Ascending aorta (tissue), 2 donors: ENCODE data around the gene ERCC8. TPM values are rescaled to one million over a fixed set of nuclear protein-coding genes. Genes with fewer than 3 reads are reported as not detected.

Source experiments
- DNase-seq, 2 donors: peaks; one replicate each; pipeline ENCODE4 v3.0.0-alpha.2; 2019; ENCODE audit warnings: low spot score in 2 of 2
- H3K27ac ChIP-seq, 2 donors: fragments of 200-600 bp; sonication (generic); one replicate each; pipeline ENCODE4 v1.5.1; 2016 to 2017; ENCODE audit warnings: mild to moderate bottlenecking in 1 of 2
- H3K27me3 ChIP-seq: fragments of 200-600 bp; sonication (generic); one replicate; pipeline ENCODE4 v1.5.1; 2017
- H3K36me3 ChIP-seq, 2 donors: fragments of 200-600 bp; sonication (generic); one replicate each; pipeline ENCODE4 v1.5.1; 2016
- H3K4me1 ChIP-seq, 2 donors: fragments of 200-600 bp; sonication (generic); one replicate each; pipeline ENCODE4 v1.5.1; 2016 to 2017; ENCODE audit warnings: mild to moderate bottlenecking in 1 of 2
- H3K4me3 ChIP-seq, 2 donors: fragments of 200-600 bp; sonication (generic); one replicate each; pipeline ENCODE4 v1.5.1; 2016 to 2017; ENCODE audit warnings: mild to moderate bottlenecking in 1 of 2
- H3K9me3 ChIP-seq, 2 donors: fragments of 200-600 bp; sonication (generic); one replicate each; pipeline ENCODE4 v1.5.1; 2016
- intact Hi-C: fragments of 100-400 bp; cut with DNase I; formaldehyde crosslinking; loops from one replicate; pipeline ENCODE4 v1.15.1; 2023
- total RNA-seq: library from RNA; depleted of rRNA; stranded (reverse); fragments of >200 nt; gene quantifications from one replicate; pipeline ENCODE4 v1.1.0, GENCODE V29; 2016
- TF ChIP-seq, protein P1 (sequence below), 3 experiments: fragments of 200-600 bp in 2 of 3; fragments of 450-650 bp in 1 of 3; sonication (generic) in 2 of 3; IDR thresholded peaks; one replicate each; pipeline ENCODE4 v1.5.1; 2016 to 2019; ENCODE audit warnings: antibody characterized with exemption in 3 of 3, mild to moderate bottlenecking in 1 of 3, moderate library complexity in 1 of 3

The ERCC8 gene
- total RNA-seq, 1 donor from 2014 or later: 2.3 TPM

DNA sequence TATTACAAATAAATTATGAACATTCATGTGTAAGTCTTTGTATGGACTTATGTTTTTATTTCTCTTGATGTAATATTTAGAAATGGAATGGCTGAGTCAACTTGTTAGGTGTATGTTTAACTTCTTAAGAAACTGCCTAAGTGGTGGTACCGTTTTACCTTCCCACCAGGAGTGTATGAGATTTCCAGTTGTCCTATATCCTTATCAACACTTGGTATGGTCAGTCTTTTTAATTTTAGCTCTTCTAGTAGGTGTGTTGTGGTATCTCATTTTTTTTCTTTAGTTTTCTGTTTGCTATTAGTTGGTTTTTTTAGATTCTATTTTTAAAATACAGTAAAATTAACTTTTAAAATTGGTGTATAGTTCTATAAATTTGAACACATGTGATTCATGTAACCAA lies 3.9 kb upstream of the ERCC8 start:
- intact Hi-C loops: loop anchor here (10.0 kb wide), 2 partner anchors 456 to 1466 kb away; partner anchors contain the start of gene IPO11
- DNase-seq: no peak
- Histone ChIP-seq H3K4me1 (peaks cover 0 to 4% of the 10 kb centered on the region in 2 donors), H3K36me3 (no peaks in the 10 kb centered on the region), H3K27ac (no peak overlapping the region), H3K4me3 (no peak overlapping the region), H3K27me3 (no peaks in the 10 kb centered on the region), H3K9me3 (no peaks in the 10 kb centered on the region)
- TF ChIP-seq, protein P1, sequence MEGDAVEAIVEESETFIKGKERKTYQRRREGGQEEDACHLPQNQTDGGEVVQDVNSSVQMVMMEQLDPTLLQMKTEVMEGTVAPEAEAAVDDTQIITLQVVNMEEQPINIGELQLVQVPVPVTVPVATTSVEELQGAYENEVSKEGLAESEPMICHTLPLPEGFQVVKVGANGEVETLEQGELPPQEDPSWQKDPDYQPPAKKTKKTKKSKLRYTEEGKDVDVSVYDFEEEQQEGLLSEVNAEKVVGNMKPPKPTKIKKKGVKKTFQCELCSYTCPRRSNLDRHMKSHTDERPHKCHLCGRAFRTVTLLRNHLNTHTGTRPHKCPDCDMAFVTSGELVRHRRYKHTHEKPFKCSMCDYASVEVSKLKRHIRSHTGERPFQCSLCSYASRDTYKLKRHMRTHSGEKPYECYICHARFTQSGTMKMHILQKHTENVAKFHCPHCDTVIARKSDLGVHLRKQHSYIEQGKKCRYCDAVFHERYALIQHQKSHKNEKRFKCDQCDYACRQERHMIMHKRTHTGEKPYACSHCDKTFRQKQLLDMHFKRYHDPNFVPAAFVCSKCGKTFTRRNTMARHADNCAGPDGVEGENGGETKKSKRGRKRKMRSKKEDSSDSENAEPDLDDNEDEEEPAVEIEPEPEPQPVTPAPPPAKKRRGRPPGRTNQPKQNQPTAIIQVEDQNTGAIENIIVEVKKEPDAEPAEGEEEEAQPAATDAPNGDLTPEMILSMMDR (IDR thresholded peaks at IDR 0.05): no peak

DNA sequence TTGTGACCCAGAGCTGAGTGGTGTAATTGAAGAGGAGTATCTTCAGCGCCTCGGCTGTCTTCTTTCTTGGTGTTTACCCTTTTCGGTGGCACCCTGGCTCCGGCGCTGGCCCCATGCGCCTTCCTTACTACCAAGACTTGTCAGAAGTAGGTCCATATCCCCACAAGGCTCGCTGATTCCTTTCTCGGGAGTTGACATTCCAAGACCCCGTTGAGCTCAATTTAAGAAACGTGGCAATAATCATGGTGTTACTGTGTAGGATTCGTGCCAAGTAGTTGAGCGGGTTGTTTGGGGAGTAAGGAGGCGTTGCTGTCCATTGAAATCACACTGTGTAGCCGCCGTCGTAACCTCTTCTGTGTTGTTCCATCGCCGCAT lies 930 bp upstream of the ERCC8 start:
- TF ChIP-seq, protein P1 (IDR thresholded peaks at IDR 0.05): no peak
- H3K27me3 ChIP-seq: no peaks in the 10 kb centered on the region
- DNase-seq: peak in 1 of 2 donors; percentile 70
- peak overlapping the region; percentile 80 to 90 for H3K4me3 ChIP-seq
- H3K27ac ChIP-seq: peak overlapping the region; percentile 84 to 91
- H3K4me1 ChIP-seq: peaks cover 0 to 4% of the 10 kb centered on the region in 2 donors
- H3K36me3 ChIP-seq: peaks cover 0 to 3% of the 10 kb centered on the region in 2 donors
- intact Hi-C loops: loop anchor here (1.0 to 10.0 kb wide), 4 partner anchors 217 to 1469 kb away; partner anchors contain the start of genes IPO11, SMIM15 and ZSWIM6
- no peaks in the 10 kb centered on the region for H3K9me3 ChIP-seq

DNA sequence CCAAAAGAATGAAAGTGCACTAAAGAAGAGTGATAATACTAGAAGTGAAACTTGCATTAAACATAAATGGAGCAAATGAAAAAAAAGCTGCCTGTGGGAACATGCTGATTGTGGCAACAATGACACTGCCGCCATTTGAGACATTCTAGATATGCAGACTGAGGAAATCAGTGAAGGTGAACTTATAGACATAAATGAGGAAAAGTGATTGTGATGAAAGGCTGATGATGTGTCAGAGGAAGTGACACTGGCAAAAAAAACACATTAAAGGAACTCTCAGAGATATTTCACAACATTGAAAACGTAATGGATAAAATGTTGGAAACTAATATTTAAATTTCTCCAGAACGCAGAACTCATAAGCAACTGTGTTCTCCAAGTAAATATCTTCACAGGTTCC lies 1.2 kb downstream of the ERCC8 start:
- Histone ChIP-seq H3K27ac (no peak overlapping the region), H3K4me1 (peaks cover 0 to 4% of the 10 kb centered on the region in 2 donors), H3K27me3 (no peaks in the 10 kb centered on the region), H3K4me3 (peak overlapping the region in 1 of 2 donors; percentile 90), H3K9me3 (no peaks in the 10 kb centered on the region), H3K36me3 (peaks cover 0 to 4% of the 10 kb centered on the region in 2 donors)
- intact Hi-C loops: loop anchor here (2.0 to 10.0 kb wide), 3 partner anchors 219 to 1471 kb away; partner anchors contain the start of genes IPO11 and SMIM15
- TF ChIP-seq, protein P1 (IDR thresholded peaks at IDR 0.05): no peak
- no peak for DNase-seq

DNA sequence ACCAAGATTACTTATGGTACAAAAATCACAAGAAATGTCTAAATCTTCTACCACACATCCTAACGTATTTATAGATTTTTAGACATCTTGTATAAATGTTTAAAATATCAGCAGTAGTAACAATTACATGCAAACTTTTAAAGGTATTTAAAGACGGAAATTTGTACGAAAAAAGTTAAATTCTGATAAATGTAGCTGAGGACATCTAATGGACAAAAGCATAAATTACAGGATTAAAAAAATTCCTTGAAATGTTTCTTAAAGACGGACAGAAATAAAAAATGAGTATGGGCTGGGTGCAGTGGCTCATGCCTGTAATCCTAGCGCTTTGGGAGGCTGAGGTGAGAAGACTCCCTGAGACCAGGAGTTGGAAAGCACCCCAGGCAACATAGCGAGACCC lies 15.8 kb downstream of the ERCC8 start:
- no peak overlapping the region for H3K27ac ChIP-seq
- TF ChIP-seq, protein P1 (IDR thresholded peaks at IDR 0.05): no peak
- no peaks in the 10 kb centered on the region for H3K9me3 ChIP-seq
- H3K27me3 ChIP-seq: no peaks in the 10 kb centered on the region
- H3K4me3 ChIP-seq: no peak overlapping the region
- intact Hi-C loops: no loop called here
- no peaks in the 10 kb centered on the region for H3K4me1 ChIP-seq
- DNase-seq: no peak
- H3K36me3 ChIP-seq: peaks cover 10 to 20% of the 10 kb centered on the region in 2 donors

DNA sequence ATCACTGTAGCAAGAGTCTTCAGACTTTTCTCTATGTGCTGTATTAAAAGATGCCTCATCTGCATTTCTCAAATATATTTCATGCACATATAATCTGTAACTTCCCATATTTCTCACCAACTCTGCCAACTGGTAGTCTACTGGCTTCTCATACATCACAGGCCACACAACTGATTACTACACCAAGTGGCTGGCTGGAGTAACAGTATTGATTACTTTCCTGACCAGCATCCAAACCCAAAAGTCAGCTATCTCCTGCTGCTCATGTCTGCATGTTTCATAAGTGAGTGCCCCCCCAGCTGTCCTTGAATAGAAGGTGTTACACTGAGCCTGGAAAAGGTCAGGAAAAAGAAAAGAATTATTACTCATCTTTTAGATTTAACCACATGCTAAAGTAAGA lies 17.4 kb downstream of the ERCC8 start:
- H3K4me1 ChIP-seq: no peaks in the 10 kb centered on the region
- H3K27ac ChIP-seq: no peak overlapping the region
- DNase-seq: no peak
- H3K4me3 ChIP-seq: no peak overlapping the region
- intact Hi-C loops: no loop called here
- TF ChIP-seq, protein P1 (IDR thresholded peaks at IDR 0.05): no peak
- no peaks in the 10 kb centered on the region for H3K9me3 ChIP-seq
- H3K27me3 ChIP-seq: no peaks in the 10 kb centered on the region
- peaks cover 11 to 20% of the 10 kb centered on the region in 2 donors for H3K36me3 ChIP-seq

DNA sequence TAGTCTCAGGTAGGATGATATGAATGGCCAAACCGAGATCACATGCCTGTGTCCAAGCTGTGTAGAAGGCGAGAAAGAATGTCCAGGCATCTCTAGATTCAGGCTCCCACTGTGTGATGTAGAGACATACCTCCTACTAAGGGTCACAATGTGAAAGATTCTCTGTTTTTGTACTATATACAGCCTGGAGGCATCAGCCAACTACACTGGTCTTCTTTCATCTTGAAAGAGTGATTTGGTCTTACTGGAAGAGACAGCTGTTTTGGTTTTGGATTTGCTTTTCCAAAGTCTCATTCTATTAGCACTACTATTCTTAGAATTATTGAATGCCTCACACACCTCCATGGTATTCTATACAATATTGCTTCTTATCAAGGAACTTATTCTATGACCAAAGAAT lies 26.4 kb downstream of the ERCC8 start:
- DNase-seq: no peak
- Histone ChIP-seq H3K4me1 (no peaks in the 10 kb centered on the region), H3K27ac (no peak overlapping the region), H3K9me3 (no peaks in the 10 kb centered on the region), H3K4me3 (no peak overlapping the region), H3K36me3 (no peaks in the 10 kb centered on the region), H3K27me3 (no peaks in the 10 kb centered on the region)
- TF ChIP-seq, protein P1 (IDR thresholded peaks at IDR 0.05): no peak
- intact Hi-C loops: no loop called here
